CD14-positive monocyte (primary cell): ENCODE measurements around the gene EPHA3. TPM values are rescaled to one million over a fixed set of nuclear protein-coding genes. Genes with fewer than 3 reads are reported as not detected.

ENCODE experiments used
- DNase-seq, 3 donors: peaks; one replicate each; pipeline ENCODE4 v3.0.0-alpha.2; 2011 to 2022
- H2AFZ ChIP-seq: 2 replicates; pipeline ENCODE4 v1.6.0; 2012; ENCODE audit warnings: mild to moderate bottlenecking, low read depth, low read length, inconsistent platforms; ENCODE audit not compliant: insufficient read depth, poor library complexity, severe bottlenecking
- H3K27ac ChIP-seq, 2 donors: 1 replicate in 1 of 2; 2 replicates in 1 of 2; pipeline ENCODE4 v1.5.1; 2012 to 2013; ENCODE audit warnings: low read length in 2 of 2, control low read depth in 1 of 2, inconsistent platforms in 1 of 2, low read depth in 1 of 2, mild to moderate bottlenecking in 1 of 2
- H3K27me3 ChIP-seq, 2 donors: one replicate each; pipeline versions ENCODE4 v1.6.0 to v1.6.1; 2011 to 2013; ENCODE audit warnings: low read length in 2 of 2; ENCODE audit not compliant: control insufficient read depth in 2 of 2, insufficient read depth in 2 of 2
- H3K36me3 ChIP-seq, 2 donors: replicated peaks in 1 of 2; 1 replicate in 1 of 2; 2 replicates in 1 of 2; pipeline versions ENCODE4 v1.5.1 to v1.6.1; 2012 to 2013; ENCODE audit warnings: low read length in 2 of 2, control low read depth in 1 of 2, inconsistent platforms in 1 of 2, mild to moderate bottlenecking in 1 of 2; ENCODE audit not compliant: insufficient read depth in 2 of 2, control insufficient read depth in 1 of 2
- H3K4me1 ChIP-seq, 2 donors: 1 replicate in 1 of 2; 2 replicates in 1 of 2; pipeline versions ENCODE4 v1.5.1 to v1.6.1; 2012 to 2013; ENCODE audit warnings: low read length in 2 of 2, control low read depth in 1 of 2, inconsistent platforms in 1 of 2, mild to moderate bottlenecking in 1 of 2, moderate library complexity in 1 of 2; ENCODE audit not compliant: insufficient read depth in 2 of 2, control insufficient read depth in 1 of 2
- H3K4me2 ChIP-seq: replicated peaks from 2 replicates; pipeline ENCODE3; 2012; ENCODE audit warnings: low read length, moderate library complexity, mild to moderate bottlenecking; ENCODE audit not compliant: poor library complexity, severe bottlenecking; ENCODE audit errors: extremely low read depth
- H3K4me3 ChIP-seq, 3 experiments: fragments of 200-600 bp in 1 of 3; sonication (generic) in 1 of 3; replicated peaks in 1 of 3; 1 replicate in 2 of 3; 2 replicates in 1 of 3; pipeline ENCODE4 v1.5.1; 2011 to 2013; ENCODE audit warnings: low read length in 3 of 3, mild to moderate bottlenecking in 3 of 3, control low read depth in 2 of 3, low read depth in 2 of 3, inconsistent platforms in 1 of 3, moderate library complexity in 1 of 3
- H3K79me2 ChIP-seq: 2 replicates; pipeline ENCODE4 v1.6.0; 2012; ENCODE audit warnings: mild to moderate bottlenecking, control low read depth, inconsistent platforms, low read length, moderate library complexity; ENCODE audit not compliant: insufficient read depth
- H3K9ac ChIP-seq: 2 replicates; pipeline ENCODE4 v1.6.0; 2017; ENCODE audit warnings: low read length, mild to moderate bottlenecking; ENCODE audit not compliant: insufficient read depth, poor library complexity, severe bottlenecking
- H3K9me3 ChIP-seq, 2 donors: replicated peaks in 1 of 2; 1 replicate in 1 of 2; 2 replicates in 1 of 2; pipeline versions ENCODE4 v1.5.1 to v1.6.1; 2012 to 2013; ENCODE audit warnings: low read length in 2 of 2, control low read depth in 1 of 2; ENCODE audit not compliant: control insufficient read depth in 1 of 2, insufficient read depth in 1 of 2
- H4K20me1 ChIP-seq: 2 replicates; pipeline ENCODE4 v1.6.0; 2012; ENCODE audit warnings: mild to moderate bottlenecking, low read length, control low read depth, moderate library complexity; ENCODE audit not compliant: insufficient read depth
- H3K27ac Mint-ChIP-seq, 7 donors: one replicate each; pipeline ENCODE4 v1.8.0; 2020; ENCODE audit warnings: mild to moderate bottlenecking in 7 of 7, mixed read lengths in 7 of 7, moderate library complexity in 6 of 7, inconsistent platforms in 2 of 7
- H3K27me3 Mint-ChIP-seq, 3 donors: one replicate each; pipeline ENCODE4 v1.8.0; 2021 to 2022; ENCODE audit warnings: low read depth in 3 of 3, mild to moderate bottlenecking in 3 of 3, mixed read lengths in 3 of 3, moderate library complexity in 3 of 3, inconsistent platforms in 1 of 3
- H3K36me3 Mint-ChIP-seq, 2 donors: one replicate each; pipeline ENCODE4 v1.8.0; 2020; ENCODE audit warnings: mixed read lengths in 2 of 2, inconsistent platforms in 1 of 2, mild to moderate bottlenecking in 1 of 2
- H3K4me1 Mint-ChIP-seq: one replicate; pipeline ENCODE4 v1.8.0; 2020; ENCODE audit warnings: mild to moderate bottlenecking, mixed read lengths
- H3K4me3 Mint-ChIP-seq, 2 donors: one replicate each; pipeline ENCODE4 v1.8.0; 2020; ENCODE audit warnings: mild to moderate bottlenecking in 2 of 2, mixed read lengths in 2 of 2, moderate library complexity in 1 of 2
- H3K9me3 Mint-ChIP-seq, 7 donors: one replicate each; pipeline ENCODE4 v1.8.0; 2020 to 2022; ENCODE audit warnings: mixed read lengths in 7 of 7, mild to moderate bottlenecking in 6 of 7, moderate library complexity in 6 of 7, inconsistent platforms in 2 of 7
- CTCF ChIP-seq: fragments of 200-600 bp; IDR thresholded peaks from one replicate; pipeline ENCODE4 v1.8.0; 2022; ENCODE audit warnings: antibody characterized with exemption, mild to moderate bottlenecking
- WGBS: methylation state at CpG from one replicate; pipeline ENCODE4 v1.1.5; 2013; ENCODE audit warnings: missing lambda C conversion rate; ENCODE audit not compliant: insufficient coverage; 5-methylcytosine and 5-hydroxymethylcytosine counted together
- intact Hi-C, 2 donors: fragments of 100-400 bp; cut with micrococcal nuclease; formaldehyde crosslinking; loops; one replicate each; pipeline versions ENCODE4 v1.15.0 to v1.15.1; 2023
- polyA plus RNA-seq, 3 donors: library from polyadenylated mRNA; depleted of rRNA in 1 of 3; unstranded in 2 of 3; stranded (reverse) in 1 of 3; fragments of 300-500 nt in 2 of 3; fragments of >200 nt in 1 of 3; fragmentation: Illumina TruSeq in 2 of 3; gene quantifications; 1 replicate in 2 of 3; 2 replicates in 1 of 3; pipeline ENCODE4 v1.2.3, GENCODE V29; 2012 to 2021

Gene EPHA3
- polyA plus RNA-seq, 3 donors, result not detected

GRCh38 chr3:89280822-89281365 is 173.5 kb downstream of the EPHA3 start:
- Mint-ChIP-seq H3K27ac (no peak overlapping the region), H3K4me1 (no peaks in the 10 kb centered on the region), H3K9me3 (peaks cover 0 to 3% (median 0%) of the 10 kb centered on the region in 7 donors), H3K27me3 (no peaks in the 10 kb centered on the region), H3K4me3 (no peak overlapping the region), H3K36me3 (no peaks in the 10 kb centered on the region)
- H3K4me2 ChIP-seq, result no peak overlapping the region
- no peak overlapping the region for H3K4me3 ChIP-seq
- no peaks in the 10 kb centered on the region for H3K36me3 ChIP-seq
- no peak overlapping the region for H3K9ac ChIP-seq
- H3K79me2 ChIP-seq, result no peaks in the 10 kb centered on the region
- intact Hi-C loops, result no loop called here
- no peak for DNase-seq
- WGBS, result 82% methylated on average over 2 of the region's 11 CpGs
- no peak overlapping the region for H2AFZ ChIP-seq
- H3K27me3 ChIP-seq, result no peaks in the 10 kb centered on the region
- H4K20me1 ChIP-seq, result no peaks in the 10 kb centered on the region
- no peaks in the 10 kb centered on the region for H3K9me3 ChIP-seq
- no peaks in the 10 kb centered on the region for H3K4me1 ChIP-seq
- H3K27ac ChIP-seq, result no peak overlapping the region
- TF ChIP-seq CTCF, result no peak

- Mint-ChIP-seq H3K4me3 (no peak overlapping the region), H3K27ac (no peak overlapping the region), H3K9me3 (peaks cover 0 to 3% (median 0%) of the 10 kb centered on the region in 7 donors), H3K27me3 (no peaks in the 10 kb centered on the region), H3K4me1 (no peaks in the 10 kb centered on the region), H3K36me3 (no peaks in the 10 kb centered on the region)
- intact Hi-C loops, result no loop called here
- TF ChIP-seq CTCF, result no peak
- Histone ChIP-seq H4K20me1 (no peaks in the 10 kb centered on the region), H3K9me3 (no peaks in the 10 kb centered on the region), H3K4me2 (no peak overlapping the region), H3K4me1 (no peaks in the 10 kb centered on the region), H2AFZ (no peak overlapping the region), H3K79me2 (no peaks in the 10 kb centered on the region), H3K9ac (no peak overlapping the region), H3K36me3 (no peaks in the 10 kb centered on the region), H3K27ac (no peak overlapping the region), H3K4me3 (no peak overlapping the region), H3K27me3 (no peaks in the 10 kb centered on the region)
- no CpG with 5 or more reads among the region's 1 CpG for WGBS
- DNase-seq, result no peak
These were observed 180.6 kb downstream of the EPHA3 start for GRCh38 chr3:89287902-89288508.
